GM18526 (cell line): ENCODE measurements around the gene TCF4.

ENCODE experiments used
- POLR2A ChIP-seq: IDR thresholded peaks from 3 replicates; pipeline ENCODE4 v1.6.1; 2011; ENCODE audit not compliant: insufficient read length; ENCODE audit errors: extremely low read depth

The TCF4 gene

DNA sequence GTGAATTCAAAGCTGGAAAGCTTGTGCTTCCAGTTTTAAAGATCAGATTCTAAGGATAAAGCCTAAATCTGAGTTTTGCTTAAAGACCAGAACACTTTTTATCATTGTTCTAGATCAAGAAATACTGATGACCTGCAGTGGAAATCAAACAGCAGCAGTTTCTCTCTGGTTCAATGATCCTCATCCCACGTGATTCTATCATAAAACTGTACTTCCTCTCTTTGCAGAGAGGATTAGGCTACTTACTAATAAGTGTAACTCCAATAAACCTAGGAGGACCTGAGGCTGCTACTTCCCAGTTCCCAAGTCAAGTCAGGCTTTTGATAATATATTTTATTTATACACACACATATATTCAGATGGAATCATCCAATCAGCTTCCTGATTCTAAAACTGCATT lies 81.9 kb downstream of the TCF4 start:
- no peak for TF ChIP-seq POLR2A

DNA sequence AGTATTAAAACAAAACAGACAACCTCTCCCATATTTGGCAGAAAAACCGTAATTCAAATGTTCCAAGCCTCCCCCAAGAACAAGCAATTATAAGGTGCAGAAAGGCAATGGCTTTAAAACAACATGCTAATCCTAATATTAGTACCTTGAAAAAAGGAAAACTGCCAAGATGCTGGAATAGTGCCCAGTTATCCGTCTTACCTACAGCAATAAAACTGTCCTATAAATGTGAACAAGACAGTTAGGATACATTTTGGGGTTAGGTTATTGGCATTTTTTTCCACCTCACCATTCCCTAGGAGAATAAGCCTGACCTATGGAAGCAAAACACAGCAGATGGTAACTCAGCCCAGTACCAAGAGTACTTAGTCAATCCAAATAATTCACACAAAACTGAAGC lies 83.2 kb downstream of the TCF4 start:
- TF ChIP-seq POLR2A, result no peak

DNA sequence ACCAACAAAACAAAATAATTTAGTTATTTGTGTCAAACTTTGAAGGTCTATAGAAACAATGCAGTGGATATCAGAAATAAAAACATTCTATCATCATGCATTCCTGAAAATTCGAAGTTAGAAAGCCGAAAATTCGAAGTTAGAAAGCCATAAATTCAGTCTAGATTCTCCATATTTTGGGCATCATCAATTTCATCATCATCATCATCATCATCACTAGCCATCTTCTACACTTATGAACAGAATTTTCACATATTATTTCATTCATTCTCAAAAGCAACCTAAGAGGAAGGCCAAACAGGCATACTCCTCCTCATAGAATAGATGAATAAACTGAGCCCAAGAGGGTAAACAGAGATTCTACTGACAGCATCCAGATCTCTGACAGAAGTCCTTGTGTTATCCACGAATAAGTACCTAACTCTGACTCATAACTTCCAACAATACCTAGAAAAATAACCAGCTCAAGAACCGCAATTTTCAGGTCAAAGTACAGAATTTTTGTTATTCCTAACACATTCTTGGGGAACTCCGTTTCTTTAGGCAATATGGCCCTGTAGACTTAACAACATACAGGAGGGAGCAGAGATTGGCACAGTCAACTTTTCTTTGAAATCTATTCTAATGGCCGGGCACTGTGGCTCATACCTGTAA lies 84.7 kb downstream of the TCF4 start:
- no peak for TF ChIP-seq POLR2A

DNA sequence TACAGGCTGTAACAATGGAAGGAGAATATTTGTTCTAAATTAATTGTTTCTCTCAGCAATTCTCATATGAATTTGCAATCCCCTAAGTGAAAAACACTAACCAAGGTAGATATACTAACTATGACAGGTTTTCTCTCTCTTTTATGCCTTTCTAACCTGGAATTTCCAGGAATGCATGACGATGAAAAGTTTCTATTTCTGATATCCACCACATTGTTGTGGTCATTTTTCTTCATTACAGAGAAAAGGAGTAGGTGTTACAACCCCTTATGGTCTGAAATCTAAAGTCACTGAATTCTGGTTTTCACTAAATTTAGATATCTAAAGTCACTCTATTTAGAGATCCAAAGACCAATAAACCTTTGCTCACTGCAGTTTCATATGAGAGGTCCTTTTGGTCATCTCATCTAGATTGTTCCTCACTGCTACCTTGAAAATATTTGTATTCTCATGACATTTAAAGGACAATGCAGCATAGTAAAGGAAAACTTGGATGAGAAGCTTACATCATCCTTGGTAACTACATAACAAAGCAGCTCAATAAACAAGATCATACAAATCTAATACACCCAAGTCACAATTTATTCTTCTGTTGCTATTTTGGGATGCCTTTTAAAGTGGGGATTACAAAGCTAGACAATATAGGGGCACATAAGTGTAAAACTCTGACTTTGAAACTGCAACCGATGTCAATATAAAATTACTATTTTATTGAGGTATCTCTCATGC lies 85.8 kb downstream of the TCF4 start:
- TF ChIP-seq POLR2A, result no peak

DNA sequence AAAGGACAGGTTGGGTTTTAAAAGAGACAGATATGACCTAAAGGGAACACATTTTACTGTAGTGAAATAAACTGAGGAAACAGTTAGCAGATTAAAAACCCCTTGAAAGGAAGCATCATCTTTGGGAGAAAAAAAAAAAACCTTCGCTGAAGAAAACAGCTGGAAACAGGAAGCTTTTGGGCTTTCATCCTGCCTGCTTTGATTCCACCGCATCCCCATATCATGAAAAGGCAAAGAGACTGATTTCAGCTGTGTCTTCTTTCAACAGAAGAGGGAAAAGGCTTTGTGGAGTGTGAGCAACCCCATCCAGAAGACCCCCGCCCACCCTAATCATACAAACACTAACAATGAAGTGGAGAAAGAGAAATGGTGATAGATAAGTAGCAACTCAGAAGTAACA lies 86.4 kb downstream of the TCF4 start:
- no peak for TF ChIP-seq POLR2A

DNA sequence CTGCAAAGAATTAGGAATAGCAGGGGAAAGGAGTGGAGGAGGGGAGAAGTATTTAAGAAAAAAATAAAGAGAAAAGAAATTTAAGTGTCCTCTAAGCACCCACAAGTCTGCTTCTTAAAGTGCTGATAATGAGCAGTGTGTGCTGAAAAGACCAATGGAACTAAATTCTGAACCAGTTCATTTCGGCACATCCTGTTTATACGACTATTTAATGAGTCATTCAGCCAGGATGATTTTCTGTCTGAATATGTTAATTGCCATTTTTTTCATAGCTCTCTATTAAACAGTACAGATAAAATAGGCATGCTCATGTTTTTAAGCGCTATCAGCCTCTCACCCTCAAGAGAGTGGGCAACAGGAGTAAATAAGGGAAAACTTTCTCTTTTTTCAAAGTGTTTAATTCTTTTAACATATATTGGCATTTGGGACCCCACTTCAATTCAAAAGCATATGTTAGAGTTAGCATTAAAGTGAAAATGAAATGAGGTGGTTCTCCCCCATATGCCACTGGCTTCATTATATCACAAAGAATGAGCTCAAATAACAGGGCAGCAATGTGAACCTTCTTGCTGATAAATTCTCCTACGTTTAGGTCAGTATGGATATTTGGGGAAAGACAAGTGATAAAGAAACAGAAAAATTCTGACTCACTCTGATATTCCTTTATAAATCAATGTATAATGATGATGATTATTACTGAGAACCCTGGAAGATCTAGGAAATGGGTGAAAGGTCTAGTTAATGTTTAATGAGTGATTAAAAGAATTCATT lies 87.5 kb downstream of the TCF4 start:
- TF ChIP-seq POLR2A, result no peak

DNA sequence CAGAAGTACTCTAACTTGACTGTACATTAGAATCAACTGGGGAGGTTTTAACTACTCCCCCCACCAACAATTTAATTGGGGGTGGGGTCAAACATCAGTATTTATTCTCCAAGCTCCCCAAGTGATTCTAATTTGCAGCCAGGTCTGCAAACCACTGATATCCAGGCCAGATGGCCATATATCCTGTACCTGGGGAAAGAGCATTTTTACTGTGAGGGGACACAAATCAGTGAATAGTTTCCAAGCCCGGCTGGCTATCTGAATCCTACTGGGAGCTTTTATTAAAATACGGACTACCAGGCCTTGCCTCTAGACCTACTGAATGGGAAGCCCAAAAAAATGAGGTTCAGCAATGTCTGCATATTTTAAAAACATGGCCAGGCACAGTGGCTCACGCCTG lies 88.5 kb downstream of the TCF4 start:
- TF ChIP-seq POLR2A, result no peak

DNA sequence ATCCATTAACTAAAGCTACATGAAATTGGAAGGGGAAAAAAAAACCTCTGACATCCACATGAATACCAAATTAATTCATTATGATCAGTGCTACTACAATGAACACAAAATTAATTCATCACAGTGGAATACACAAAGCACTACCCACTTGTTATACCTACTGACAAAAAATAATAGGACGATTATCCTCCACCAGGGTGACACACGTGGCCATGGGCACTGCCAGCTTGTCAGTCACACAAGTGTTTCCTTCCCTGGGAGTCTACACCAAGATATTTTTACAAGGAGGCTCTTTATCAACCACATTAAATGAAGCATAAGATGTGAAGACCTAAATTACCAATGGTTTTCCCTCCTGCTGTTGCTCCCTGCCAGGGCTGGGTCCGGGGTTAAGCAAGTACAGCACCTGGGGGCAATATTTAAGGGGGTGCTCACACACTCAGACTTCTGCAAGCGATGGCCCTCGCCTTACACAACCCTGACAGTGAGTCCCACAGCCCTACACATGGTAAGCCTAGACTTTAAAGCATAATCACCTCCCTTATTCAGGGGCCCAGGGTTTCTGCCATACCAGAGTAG lies 90.1 kb downstream of the TCF4 start:
- no peak for TF ChIP-seq POLR2A

DNA sequence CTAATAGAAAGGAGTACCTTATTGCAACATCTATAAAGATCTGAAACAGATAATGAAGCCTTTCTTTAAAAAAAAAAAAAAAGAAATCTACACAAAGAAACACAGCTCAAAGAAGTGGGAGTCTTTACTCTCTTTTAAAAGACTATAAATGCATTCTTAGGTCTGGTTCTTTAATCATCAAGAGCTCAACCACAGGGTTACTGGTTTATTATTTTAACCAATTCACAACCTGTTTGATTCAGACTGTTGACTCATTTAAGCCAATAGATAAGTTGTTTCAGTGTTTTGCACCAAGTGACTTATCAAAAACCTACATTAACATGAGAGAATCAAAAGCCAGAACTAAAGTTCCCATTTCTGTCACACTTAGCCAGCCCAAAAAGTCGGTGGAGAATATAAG lies 93.1 kb downstream of the TCF4 start:
- no peak for TF ChIP-seq POLR2A

DNA sequence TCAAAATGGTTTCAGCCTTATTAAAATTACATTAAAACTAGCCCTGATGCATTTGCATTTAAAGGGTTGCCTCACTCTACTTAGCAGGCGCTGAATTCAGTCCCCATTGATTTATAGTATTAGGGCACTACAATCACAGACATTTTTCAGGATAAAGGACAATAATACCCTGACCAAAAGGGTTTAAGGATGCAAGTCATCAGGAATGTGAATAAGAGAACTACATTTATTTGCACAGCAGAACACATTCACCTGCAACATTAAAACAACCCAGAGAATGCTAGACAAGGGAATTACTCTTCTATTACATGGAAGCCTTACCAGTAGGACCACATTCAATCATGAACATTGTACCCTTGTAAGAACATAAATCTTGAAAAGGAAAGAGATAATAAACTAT lies 93.6 kb downstream of the TCF4 start:
- no peak for TF ChIP-seq POLR2A

DNA sequence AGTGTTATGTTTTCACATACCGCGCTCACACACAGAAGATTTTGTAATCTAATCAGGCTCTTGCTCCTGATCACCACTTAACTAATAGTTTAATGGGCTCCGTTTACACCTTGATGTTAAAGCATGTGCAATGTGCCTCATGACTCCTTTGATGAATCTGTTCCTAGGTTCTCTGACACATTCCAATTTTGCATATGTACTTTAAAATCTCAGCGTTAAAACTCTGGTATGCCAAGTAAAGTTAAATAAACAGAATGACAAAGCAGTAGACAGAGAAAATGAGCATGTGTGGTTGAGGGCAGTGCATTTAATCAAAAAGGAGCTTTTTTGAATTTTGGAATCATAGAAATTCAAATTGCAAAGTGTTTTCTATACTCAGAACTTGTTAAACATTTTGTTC lies 96.4 kb downstream of the TCF4 start:
- TF ChIP-seq POLR2A, result no peak

DNA sequence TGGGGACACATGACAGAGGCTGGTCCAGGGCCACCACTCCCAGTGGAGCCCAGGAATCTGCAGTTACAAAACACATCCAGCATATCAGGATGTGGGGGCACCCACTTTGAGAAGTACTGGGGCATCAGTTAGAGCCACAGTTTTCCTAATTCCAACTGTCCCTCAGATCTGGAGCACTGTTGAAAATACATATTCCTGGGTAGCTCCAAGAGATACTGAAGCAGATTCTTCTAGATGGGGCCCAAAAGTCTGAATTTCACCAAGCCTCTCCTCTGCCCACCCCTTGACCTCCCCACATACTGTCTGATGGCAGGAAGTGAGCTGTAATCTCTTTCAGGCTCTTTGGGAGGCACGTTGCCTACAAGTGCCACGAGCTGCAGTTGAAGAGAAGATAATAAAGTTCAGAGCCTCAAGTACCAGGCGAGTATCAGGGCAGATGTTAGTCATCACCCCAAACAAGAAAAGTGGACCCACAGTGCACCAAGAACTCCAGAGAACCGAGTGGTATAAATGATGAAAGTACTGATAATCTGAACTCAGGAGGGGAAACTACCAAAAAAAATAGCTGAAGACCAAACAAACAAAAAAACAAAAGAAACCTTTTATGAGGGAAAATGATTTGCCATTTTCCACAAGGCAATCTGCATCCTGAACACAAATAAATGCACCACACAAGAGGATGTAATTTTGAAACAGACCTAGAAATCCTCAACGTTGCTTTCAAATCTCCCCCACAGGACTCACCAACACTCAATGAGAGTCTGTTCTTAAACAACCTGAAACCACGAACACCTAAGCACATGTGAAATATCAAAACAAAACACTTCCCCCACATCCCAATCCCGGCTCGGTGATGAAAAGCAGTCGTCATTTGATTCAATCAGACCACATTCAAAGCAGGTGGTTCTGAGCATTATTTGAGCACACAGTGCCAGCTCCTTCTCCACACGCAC lies 98.7 kb downstream of the TCF4 start:
- no peak for TF ChIP-seq POLR2A

DNA sequence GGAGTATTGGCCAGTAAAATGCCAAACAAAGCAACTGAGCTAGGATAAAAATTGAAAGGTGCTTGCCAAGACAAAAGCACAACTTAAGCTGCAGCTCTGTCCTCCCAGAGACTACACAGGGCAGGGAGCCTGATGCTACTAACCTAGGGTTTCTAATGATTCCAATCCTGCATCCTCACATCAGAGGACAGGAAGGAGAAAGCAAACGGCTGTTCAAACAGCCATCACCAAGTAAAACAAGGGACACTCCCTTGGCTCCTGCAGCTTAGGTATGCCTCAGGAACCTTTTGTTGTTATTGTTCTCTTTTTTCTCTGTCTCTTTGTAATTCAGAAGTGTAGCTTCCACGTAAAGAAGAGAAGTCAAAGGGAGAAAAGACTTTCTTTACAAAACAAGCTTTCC lies 99.5 kb downstream of the TCF4 start:
- no peak for TF ChIP-seq POLR2A

DNA sequence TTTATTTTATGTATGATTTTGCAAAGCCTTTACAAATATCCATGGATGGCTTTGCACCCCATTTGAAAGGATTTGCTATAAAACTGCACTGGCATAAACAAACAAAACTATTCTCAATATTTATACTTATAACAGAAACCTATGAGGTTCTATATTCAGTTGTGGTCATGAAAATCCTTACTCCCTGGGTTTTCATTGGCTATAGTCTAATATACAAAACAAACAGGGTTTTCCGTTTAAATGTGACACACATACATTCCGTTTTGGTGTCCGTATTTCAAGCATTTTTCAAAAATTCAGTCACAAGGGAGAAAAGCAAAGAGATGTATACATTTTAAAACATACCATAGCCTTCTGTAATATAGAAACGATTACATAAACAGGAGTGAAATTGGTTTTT lies 100.0 kb downstream of the TCF4 start:
- no peak for TF ChIP-seq POLR2A

DNA sequence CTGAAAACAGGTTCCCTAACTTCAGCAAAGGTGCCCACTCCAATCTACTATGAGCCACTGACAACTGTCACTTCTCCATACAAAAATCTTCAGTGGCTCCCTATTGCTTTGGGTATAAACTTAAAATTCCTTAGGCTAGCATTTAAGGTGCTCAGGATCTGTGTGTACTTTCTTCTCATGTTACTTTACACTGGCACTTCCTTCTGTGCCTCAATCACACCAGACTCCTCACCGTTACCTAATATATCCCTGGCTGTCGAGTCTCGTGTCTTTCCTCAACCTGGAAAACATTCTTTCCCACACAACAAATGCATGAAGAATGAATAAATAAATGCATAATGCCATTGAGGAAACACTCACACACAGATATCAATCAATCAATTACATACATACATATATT lies 101.1 kb downstream of the TCF4 start:
- TF ChIP-seq POLR2A, result no peak
